Right forelimb (tissue), 1 donor: ENCODE data around the gene PPP1R37.

ENCODE experiments used
- DNase-seq: peaks from one replicate; pipeline ENCODE4 v3.0.0-alpha.2; 2018

PPP1R37 gene

DNA sequence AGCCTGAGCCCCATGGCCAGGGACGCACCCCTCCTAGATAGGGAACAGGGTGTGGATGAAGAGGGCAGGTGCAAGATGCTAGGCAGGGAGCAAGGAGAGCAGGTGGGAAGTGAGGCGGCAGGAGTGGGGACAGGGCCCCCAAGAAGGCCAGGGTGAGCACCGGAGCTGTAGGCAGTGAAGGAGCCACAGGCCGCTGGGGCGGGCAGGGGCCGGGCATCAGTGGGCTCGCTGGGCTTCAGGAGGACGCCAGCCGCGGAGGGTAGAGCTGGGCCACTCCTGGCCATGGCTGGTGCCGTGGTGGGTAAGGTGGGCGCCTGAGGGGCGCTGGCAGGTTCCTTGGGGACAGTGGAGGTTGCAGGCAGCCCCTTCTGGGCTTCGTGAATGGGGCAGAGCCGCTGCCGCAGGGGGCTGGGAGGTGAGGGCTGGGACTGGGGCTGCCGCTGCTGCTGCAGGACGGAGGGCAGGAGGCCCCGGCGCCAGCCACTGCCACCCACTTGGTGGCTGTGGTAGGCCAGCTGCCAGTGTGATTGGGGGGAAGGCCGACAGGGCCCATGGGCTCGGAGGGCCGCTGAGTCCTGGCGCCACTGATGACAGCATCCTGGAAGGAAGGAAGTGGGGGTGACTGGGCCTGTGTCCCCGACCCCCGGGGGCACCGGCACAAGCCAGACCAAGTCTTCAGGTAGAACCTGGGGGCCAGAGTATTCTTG lies 65.7 kb downstream of the PPP1R37 start:
- no peak for DNase-seq

DNA sequence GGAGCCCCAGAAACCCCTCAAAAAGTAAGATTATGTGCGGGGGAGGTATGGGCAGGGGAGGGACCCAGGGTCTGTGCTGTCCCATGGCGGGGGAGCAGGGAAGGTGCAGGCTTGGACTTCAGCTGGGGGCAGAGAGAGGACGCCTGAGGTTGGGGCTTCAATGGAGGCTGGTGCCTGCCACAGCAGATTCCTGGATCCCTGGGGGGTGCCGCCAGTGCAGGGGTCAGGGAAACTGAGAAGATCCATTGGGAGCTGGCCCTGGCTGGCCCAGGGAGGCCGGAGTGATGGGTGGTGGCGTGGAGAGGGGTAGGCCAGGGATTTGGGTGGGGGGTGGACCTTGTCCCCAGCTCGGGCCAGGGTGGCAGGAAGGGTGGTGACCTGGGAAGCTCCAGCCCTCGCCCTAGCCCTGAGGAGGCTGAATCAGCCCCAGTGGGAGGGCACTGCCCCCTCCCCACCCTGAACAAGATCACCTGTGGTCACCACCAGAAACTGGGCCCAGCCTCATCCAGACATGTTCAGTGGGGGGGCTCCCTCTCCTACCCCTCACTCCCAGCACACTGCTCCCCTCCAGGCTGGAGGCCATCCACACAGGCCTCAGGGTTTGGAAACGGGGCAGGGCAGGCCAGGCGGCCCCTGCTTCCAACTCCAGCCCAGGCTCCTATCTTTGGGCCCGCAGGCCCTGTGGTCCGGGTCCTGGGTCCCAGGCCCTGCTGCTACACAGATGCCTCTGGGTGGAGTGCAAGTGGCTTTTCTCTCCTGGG lies 66.4 kb downstream of the PPP1R37 start:
- DNase-seq, result no peak

DNA sequence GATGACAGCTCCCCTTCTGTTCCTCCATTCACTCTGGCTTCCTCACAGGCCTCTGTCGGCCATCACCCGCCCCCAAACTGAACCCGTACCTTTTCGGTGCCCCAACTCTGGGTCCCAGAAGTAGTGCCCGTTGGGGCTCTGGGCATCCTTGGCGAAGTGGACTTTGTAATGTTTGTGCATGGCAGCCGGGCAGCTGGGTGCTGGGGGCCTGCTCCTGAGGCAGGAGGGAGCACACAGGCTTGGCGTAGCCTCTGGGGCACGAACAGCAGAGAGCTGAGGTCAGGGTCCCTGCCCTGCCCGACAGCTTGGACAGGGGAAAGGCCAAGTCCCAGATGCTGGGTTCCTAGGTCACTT lies 67.0 kb downstream of the PPP1R37 start:
- DNase-seq, result no peak

DNA sequence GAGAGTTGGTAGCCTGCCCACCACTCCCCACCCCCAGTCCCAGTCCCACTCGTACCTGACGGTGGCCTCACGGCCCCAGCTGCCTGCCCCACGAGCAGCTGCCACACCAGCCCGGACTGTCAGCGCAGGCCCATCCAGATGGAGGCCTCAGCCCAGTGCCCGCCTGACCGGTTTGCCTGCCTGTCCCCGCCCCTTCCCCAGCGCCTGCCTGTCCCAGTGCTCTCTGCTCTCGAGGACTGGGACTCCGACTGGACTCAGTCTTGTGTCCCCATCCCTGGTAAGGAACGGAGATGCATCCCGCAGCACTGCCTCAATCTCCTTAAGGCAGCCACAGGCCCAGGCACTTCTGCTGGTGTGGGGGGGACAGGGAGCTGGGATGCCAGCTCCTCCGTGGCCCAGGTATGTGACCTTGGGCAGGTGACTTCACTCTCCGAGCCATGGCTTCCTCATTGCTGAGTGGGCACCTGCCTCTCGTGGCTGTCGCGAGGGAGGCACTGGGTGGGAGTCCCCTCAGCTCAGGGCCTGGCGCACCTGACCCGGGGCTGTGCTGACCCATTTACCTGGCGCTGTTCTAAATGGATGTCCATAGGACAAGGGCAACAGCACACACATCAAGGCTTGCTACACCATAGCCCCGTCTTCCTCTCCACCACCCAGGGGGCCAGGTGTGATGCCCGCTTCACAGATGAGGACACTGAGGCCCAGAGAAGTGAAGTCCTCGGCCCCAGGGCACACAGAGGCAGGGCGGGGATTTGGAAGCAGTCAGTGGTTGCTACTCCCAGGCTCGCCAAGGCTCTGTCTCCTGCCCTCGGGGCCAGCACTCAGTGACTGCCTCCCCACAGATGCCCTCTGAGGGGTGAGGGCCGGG lies 68.1 kb downstream of the PPP1R37 start, which contains the start of gene NKPD1:
Gene NKPD1, minus strand, starts transcription at position 113 of the 868 bp plus-strand sequence. CDS start 832 bp downstream, outside the sequence.
- DNase-seq, result no peak

DNA sequence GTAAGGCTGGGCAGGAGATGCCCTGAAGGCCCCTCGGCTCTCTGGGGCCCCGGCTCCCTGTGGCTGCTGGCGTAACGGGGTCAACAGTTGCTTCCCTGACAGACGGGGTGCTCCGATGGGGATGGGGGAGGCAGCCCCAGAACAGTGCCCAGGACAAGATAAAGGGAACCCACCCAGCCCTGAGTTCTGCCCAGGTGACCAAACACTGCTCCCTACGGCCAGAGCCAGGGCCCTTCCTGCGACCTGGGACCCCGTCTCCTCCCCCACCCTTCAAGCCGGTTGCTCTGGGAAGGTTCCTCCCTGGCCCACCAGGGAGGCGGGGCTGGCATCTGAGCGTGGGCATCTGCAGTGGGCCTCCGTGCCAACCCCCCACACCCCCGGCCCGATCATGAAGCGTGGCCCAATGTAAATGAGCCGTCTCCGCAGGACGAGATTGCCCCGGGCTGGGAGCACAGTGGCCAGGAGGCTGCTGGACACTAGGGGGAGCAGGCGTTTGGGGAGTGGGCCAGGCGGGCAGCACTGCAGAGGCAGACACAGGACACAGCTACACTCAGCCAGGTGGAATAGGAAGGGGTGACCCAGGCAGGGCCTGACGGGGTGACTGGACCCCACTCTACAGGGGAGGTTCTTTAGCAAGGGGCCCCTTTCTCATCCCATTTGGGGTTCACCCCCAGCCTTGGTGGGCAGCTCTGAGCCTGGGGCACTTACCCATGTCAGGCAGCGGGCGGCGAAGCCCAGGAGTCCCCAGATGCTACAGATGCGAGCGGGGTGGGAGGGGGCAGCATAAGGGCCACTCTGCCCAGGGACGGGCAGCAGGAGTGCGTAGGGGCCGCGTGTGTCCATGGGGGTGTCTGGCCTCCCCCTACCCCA lies 69.0 kb downstream of the PPP1R37 start:
- DNase-seq, result no peak

DNA sequence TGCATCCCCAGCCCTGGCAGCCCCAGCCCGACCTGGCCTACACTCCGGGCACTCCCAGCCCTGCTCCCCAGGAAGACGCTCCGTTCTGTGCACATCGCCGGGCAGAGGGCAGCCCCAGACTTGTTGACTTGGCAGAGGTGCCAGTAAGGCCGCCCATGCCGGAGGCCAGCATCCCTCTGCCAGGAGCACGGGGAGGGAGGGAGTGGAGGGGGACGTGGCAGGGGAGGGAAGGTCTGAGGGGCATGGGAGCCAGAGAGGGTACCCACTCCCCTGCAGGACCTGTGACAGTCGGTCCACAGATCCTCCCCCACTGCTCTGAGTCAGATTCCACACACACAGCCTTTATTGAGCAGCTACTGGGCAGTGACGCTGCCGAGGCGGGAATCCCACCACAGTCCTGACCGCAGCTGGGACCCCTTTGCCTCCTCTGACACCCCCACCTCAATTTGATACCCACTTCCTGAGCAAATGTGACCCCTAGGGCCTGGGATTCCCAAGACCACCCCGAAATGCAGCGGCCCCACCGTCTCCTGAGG lies 69.7 kb downstream of the PPP1R37 start:
- no peak for DNase-seq

DNA sequence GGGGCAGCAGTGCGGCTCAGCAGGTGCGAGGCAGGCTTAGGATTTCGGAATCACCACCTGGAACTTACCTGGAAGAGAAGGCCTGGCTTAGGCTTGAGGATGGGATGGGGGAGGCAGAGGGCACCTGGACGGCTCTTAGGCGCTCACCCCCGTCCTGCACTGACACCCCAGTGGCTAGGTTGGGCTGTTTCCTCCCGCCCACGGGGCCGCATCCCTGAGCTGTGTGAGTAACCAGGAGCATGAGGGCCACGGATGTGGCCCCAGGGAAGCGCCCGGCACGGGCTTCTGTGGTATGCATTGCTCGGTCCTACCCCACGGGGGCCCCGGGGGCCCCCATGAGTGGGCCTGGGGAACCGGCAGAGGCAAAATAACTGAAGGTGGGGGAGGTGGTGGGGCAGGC lies 70.2 kb downstream of the PPP1R37 start:
- DNase-seq, result no peak

DNA sequence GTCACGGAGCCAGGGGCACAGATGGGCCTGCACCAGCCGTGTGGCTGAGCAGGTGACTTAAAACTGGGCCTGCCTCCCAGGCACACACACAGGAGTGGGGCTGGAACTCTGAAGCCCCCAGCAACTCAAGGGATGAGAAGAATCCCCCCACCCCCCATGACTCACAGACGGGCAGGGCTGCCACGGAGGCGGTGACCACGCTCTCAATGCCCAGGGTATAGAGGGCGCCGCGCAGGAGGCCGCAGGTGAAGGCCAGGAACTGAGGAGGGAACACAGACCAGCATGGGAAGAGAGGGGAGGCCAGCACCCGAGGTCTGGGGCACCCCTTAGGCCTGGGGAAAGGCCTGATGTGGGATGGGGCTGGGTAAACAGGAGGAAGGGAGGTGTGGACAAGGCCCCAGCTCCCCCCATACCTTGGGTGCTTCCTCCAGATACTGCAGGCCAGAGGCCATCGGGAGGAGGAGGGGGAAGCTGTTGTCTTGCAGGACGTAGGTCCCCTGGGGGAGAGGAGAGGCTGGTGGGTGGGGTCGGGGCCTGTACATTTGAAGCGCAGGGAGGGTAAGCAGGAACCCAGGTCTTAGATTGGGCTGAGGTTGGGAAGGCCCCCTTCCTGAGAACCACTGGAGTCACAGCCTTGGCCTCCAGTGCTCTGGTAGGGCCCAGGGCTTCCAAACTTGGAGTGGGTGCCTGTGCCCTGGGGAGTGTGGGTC lies 70.9 kb downstream of the PPP1R37 start:
- DNase-seq, result no peak

DNA sequence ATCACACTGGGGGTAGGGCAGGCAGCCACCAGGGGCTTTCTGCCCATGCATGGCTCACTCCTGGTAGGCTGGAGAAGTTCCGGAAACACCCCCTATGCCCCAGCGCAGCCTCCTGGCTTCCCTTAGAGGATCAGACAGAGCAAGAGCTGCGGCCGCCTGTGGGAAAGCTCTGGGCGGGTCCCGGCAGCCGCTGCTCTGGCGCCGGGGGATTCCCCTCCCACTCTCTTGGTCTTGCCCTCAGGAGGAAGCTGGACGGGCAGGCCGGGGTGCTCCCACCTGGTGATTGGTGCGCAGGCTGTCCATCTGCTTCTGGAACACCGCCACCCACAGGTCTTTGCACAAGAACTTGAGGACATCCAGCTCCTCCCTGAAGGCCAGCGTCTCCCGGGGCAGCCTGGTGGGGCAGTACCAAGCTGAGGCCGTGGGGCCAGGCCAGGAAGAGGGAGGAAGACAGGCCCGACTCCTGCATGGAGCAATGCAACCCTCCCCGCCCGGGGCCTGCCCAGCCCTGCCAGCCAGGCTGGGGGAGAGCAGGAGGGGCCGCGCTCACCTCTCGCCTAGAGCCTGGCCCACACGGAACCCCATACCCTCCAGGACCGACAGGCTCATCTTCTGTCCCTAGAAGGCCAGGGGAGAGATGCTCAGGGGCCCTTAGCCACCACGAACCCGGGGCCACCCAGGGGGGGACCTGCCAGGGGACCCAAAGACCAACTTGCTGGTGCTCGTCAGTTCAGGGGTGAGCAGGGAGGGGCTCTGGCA lies 71.8 kb downstream of the PPP1R37 start:
- peak; percentile 58 for DNase-seq

DNA sequence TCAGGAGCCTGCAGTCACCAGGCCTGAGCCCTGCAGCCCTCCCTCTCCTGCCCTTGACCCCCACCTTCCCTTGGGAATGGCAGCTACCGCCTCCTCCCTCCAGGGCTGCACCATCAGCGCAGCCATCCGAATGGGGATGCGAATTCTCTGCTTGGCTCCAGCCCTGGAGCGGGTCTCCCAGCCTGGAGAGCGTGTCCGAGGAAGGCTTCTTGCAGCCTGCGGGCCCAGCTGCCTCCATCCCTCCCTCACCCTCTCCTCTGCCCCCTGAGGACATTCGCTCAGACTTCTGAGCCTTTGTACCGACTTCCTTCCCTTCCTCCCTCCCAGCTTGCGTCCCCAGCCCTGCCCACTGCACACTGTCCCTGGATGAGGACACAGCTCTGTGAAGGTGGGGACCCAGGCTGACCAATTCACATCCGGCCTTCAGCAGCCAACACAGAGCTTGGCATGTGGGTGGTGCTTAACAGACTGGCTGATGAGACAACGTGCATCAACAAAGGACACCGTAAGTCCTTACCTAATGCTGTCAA lies 73.8 kb downstream of the PPP1R37 start:
- DNase-seq, result no peak

DNA sequence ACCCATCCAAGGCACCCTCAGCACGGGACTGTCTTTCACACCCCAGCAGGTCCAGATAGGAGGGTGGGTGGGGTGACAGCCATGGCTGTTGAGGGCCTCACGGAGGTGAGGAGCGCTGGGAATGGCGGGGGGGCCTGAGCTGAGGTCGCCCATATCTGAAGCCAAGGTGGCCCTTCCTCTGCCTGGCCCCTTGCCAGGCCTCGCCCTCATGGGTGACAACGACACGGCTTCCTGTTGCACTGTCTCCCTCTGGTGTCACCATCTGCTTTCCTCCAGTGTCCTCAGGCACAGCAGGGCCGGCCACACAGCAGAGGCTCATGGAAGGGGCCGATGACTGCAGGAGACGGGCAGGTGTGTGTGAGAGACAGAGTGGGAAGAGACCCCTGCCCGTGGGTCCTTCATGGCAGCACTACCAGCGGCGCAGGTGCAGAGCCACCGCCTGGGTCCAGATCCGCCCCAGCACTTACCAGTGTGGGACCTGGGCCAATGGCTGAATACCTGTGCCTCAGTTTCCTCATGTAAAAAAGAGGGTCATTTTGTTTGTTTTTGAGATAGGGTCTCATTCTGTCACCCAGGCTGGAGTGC lies 75.9 kb downstream of the PPP1R37 start:
- DNase-seq, result no peak

DNA sequence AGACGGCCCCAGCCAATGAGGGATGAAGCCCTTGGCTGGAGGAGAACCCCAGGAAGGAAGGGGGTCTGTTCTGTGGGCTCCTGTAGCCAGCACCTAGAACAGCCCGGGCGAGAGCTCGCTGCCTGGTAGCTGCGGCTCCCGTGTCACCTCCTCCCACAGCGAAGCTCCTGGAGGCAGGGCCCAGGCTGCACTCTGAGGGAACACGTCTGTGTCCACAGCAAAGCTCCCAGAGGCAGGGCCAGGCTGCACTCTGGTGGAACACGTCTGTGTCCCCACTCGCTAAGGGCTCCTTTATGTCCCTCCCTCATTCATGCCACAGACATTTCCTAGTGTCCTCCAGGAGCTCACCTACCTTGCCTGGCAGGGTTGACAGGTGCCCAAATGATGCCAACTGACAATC lies 76.6 kb downstream of the PPP1R37 start:
- DNase-seq, result no peak

DNA sequence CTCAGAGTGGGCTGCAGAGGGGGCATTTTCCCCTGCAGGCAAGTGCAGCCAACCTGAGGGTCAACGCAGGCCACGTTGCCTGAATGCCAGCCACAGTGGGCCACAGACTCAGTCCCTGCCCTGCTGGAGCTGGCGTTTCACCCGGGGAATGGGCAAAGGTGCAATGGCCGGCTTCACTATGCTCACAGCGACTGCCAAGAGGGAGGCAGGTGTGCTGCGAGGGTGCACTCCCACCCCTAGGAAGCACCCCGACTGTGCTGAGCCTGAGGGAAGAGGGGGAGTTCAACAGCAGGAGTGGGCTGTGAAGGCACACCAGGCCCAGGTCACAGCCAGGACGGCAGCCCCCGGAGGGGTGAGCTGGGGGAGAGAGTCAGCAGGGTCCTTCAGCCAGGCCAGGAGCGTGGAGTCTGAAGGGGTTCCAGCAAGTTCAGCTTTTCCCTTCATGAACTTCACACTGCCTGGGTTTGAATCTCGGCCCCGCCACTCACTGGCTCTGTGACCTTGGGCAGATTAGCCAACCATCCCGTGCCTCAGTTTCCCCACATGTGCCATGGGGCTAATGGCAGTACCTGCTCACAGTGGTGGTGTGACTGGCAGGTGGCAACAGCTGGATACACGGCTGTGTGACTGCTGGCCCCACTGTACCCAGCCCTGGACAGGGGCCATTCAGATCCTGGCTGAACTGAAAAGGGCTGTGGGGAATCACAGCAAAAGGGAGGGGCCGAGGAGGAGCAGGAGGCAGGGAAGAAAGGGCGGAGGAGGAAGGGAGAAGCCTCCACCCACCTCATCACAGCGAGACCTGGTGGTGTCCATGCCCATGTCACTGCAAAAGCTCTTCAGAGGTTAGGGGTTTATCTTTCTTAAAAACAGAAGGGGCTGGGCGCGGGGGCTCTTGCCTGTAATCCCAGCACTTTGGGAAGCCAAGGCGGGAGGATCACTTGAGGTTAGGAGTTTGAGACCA lies 77.4 kb downstream of the PPP1R37 start:
- DNase-seq, result no peak

DNA sequence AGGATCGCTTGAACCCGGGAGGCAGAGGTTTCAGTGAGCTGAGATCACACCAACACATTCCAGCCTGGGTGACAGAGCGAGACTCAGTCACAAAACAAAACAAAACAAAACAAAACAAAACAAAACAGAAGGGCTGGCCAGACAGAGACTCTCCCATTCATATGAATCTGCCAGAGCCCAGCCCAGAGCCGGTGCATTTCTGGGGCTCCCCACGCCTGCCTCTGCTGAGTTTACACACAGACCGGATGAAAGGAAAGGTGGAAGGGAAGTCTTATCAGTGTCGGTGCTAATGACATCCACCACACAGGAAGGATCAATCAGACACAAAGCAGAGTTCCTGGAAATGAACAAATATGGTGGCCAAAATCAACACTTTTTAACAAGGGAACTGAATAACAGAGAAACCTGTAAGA lies 78.2 kb downstream of the PPP1R37 start:
- no peak for DNase-seq

DNA sequence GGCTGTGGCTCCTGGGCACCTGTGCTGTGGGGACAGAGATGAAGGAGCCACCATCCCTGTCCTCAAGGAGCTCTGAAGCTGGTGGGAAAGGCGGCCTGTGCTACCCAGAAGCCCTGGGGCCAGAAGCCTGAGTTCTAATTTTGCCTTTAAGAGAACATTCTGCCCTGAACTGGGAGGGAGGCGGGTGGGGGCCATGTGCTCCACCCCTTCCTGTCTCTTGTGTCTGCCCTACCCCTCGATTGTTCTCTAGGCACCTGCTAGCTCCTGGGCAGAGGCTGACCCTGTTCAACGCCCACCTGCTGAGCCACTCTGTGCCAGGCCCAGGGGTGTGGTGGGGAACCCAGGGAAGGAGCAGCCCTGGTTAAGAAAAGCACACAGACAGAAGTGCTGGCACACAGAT lies 79.2 kb downstream of the PPP1R37 start:
- DNase-seq, result peak; percentile 20

DNA sequence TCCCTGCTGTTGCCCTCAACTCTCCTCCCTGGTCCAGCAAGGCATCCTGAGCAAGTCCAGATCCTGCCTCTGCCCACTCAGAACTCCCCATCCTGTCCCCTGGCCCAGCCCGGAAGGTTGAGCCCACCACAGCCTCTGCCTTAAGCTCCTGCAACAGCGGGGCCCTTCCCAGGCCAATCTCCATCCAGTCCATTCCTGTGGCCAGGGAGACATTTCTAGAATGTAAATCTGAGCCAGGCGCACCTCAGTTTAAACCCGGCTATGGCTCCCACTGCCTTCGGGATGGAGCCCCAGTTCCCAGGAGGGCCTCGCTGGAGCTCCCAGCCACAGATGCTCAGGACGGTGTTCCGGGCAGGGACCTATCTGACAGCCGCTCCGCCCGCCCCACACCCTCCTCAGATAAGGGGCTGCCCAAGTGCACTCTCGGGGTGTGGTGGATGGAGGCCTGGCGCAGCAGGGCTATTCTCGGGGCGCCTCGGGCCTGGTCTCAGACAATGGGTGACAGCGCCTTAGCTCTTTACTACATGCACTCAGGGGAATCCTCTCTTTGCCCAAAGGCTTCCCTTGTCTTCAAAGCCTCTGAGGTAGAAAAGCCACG lies 79.7 kb downstream of the PPP1R37 start:
- DNase-seq, result no peak

DNA sequence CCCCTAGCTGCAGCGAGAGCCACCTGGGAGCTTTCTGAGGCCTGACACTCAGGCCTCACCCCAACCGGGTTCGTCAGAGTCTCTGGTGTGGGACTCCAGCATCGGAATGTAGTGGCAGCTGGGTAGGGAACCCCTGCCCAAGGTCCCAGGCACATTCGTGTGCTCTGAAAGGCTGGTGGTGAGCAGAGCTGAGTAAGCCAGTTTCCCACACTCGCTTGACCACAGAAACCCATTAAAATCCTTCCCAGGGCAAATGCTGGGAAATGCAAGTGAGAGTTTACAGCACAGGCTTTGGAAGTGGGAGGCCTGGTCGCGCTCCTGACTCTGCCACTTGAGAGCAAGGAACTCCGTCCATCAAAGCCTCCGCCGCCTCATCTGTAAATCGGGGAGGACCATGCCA lies 80.8 kb downstream of the PPP1R37 start:
- no peak for DNase-seq
